NCI-H774 (cell line): ENCODE results near the gene SMAD3.

ENCODE experiments used
- DNase-seq: peaks from one replicate; lab custom pipeline; 2025; lab: John Stamatoyannopoulos, UW

Gene SMAD3

DNA sequence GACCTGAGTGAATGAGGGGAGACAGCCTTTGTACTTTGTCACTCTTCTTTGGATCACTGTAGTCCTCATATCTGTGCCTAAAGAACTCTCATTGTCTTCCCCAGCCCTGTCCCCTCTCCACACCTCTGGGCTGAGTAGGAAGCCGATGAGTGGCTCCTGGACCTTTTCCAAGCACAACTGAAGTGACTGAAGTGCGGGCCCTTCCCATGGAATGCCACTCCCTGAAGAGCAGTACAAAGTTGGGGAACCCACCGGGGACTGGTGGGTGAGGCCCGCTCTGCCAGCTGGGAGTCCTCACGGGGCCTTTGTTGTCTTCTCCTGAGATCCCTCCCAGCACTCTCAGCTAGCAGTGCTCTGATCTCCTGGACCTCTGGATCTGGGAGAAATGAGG is 99.0 kb downstream of the SMAD3 start:
- no peak for DNase-seq

DNA sequence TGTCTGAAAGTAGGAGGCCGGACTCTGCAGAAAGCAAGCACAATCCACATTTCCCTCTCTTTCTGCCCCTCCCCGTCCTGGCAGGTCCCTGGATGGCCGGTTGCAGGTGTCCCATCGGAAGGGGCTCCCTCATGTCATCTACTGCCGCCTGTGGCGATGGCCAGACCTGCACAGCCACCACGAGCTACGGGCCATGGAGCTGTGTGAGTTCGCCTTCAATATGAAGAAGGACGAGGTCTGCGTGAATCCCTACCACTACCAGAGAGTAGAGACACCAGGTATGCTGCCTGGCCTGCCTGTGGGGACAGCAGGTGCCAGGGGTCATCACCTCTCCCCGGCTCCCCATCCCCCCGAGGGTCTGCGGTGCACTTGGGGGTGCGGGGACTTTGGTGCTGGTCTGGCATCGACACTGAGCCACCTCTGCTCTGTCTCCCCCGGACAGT is 99.4 kb downstream of the SMAD3 start:
- DNase-seq, result no peak

- no peak for DNase-seq
These were observed 100.2 kb downstream of the SMAD3 start for GRCh38 chr15:67165254-67166253.

DNA sequence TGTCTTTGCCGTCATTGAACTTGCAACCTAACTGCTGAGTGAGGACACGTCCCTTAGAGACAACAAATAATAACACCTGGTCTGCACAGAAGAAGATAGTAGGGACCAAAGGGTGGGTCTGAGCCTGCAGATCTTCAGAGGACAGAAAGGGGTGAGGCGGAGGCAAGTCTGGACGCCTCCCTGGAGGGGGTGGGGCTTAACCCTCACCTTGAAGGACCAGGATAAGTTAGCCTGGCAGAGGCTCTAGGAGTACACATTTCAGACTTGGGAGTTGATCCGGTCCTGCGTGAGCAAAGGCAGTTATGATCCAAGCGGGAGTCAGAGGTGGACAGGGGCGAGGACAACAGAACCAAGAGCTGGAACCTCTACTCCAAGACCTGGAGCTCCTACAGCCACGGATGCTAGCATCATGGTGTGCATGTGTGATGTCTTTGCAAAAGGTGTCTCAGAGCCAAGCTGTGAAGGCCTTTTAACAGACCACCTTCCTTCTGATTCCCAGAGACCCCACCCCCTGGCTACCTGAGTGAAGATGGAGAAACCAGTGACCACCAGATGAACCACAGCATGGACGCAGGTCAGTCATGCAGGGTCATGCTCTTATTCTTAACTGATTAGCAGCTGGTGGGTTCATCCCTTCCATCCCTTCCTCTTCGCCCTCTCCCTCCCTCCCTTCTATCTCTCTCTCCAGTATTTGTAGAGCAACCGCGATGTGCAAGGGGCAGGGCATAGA is 101.0 kb downstream of the SMAD3 start:
- no peak for DNase-seq

GRCh38 chr15:67167091-67167490 is 101.7 kb downstream of the SMAD3 start:
- DNase-seq, result no peak

- DNase-seq, result no peak
These were observed 103.3 kb downstream of the SMAD3 start for GRCh38 chr15:67168694-67169093.

DNA sequence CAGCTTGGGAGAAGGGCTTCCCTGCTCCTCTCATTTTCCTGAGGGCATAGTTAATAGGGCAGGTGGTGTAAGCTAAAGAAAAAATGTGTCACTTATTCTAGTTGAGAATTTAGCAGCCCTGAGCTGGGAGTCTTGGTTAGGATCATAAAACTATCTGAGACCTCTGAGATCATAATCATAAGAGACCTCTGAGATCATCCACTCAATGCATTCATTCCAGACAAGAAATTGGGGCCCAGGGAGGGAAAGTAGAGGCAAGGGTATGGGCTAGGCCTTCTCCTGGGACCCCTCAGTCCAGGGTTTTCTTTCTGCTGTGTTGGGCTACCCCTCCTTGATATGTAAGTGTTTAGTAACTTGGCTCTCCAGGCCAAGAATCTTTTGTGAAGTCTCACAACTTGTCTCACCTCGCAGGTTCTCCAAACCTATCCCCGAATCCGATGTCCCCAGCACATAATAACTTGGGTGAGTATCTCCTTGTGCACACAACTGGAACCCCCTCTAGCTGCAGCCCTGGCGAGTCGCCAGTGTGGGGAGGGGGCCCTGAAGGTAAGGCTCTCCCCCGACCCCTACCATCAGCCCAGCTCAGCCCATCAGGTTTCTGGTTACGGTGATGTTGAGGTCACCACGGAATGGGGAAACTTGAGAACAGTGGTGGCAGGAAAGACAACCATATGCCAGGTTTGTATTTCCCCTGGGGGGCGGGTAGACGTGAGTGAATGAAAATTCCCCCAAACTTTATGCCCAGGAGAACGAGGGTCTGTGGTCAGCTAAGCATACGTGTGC is 104.9 kb downstream of the SMAD3 start:
- no peak for DNase-seq

DNA sequence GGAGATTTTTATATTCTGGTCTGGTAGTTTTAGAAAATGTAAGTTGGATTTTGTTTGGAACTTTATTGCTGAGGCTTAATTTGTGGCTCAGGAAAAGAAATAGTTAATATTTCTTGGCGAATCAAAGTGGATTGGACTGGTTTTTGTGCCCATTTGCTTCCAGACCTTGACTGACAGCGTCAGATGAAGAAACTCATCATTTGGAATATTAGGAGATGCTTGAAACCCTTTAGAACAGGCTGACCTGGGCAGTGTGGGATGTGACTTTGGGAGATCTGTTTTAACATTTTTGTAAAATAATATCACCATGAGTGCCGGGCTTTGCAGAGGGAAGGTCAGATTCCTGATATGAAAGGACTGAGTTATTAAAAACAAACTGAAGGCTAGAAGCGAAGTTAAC is 106.1 kb downstream of the SMAD3 start:
- no peak for DNase-seq

GRCh38 chr15:67172172-67172571 is 106.8 kb downstream of the SMAD3 start:
- no peak for DNase-seq

DNA sequence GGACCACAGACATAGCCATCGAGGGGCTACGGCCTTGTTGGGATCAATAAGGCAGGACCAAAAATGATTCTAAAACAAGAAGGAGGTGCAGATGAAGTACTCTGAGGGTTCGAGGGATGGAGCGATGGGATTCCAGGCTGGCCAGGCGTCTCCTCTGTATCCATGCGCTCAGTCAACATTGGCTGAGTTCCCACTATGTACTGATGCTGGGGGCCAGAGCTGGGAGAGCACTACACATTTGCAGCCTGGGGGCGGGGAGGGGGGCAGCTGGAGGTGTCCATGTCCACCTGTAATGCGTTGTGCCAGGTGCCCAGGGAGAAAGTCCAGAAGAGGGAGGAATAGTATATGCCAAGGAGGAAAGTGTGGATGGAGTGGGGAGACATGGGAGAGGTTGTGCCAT is 107.6 kb downstream of the SMAD3 start:
- no peak for DNase-seq

DNA sequence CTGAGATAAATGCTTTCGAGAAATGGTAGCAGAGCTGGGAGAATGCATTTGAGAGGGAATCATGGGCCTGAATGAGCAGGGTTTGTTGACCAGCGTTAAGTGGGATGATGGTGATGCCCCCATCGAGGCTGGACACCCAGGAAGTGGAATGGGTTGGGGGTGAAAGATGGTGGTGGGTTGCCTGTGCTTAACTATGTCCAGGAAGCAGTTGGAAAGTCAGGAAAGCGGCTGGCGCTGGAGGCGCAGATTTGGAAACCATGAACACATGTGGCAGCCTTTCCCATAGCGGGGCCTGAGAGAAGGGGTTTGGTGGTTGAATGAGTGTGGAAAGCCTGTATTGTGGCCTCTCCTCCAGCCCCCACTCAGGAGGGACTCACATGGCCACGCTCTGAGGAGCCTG is 108.4 kb downstream of the SMAD3 start:
- no peak for DNase-seq

DNA sequence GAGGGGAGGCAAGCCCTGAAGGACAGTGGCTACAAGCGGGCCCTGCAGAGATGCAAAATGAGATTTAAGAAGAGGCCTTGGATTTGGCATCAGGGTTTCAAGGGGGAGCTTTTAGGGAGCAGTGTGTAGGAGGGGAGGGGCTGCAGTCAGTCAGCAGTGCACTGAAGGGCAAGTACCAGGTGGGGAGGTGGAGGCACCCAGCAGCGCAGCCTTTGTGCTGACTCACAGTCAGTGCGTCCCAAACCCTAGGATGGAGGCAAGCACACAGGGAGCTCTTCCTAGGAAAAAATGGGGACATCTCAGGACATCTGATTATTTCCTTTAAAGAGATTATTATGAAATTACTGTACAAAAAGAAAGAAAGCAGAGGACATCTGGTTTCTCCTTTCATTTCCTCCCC is 109.0 kb downstream of the SMAD3 start:
- no peak for DNase-seq

GRCh38 chr15:67174864-67175573 is 109.6 kb downstream of the SMAD3 start:
- no peak for DNase-seq

- no peak for DNase-seq
These were observed 110.3 kb downstream of the SMAD3 start for GRCh38 chr15:67175643-67176071.

- no peak for DNase-seq
These were observed 111.0 kb downstream of the SMAD3 start for GRCh38 chr15:67176195-67176971.

GRCh38 chr15:67177752-67178151 is 112.3 kb downstream of the SMAD3 start:
- no peak for DNase-seq

GRCh38 chr15:67178569-67179210 is 113.3 kb downstream of the SMAD3 start:
- DNase-seq, result no peak

DNA sequence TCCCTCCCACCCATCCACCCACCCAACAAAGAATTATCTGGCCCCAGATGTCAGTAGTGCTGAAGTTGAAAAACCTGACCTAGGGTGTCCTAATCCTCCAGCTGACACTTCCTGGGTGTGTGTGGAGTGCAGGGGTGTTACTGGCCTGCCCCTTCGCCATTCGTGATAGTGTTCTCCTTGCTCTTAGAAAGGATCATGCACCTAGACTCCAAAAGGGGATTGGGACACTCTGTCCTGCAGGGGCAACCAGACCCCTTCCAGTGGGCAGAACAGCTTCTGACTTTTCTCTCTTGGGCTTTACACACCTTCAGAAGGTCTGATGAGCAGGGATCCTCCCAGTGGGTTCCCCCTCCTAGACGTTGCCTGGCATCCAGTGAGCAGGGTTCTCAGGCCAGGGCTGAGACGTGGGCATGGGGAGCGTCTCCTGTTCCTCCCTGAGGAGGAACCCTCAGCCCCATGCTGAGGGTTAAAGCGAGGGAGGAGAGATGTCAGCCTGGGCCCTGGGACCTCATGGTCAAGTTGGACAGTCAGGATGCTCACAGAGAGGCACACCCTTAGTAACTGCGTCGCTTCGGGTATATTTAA is 114.1 kb downstream of the SMAD3 start:
- no peak for DNase-seq

DNA sequence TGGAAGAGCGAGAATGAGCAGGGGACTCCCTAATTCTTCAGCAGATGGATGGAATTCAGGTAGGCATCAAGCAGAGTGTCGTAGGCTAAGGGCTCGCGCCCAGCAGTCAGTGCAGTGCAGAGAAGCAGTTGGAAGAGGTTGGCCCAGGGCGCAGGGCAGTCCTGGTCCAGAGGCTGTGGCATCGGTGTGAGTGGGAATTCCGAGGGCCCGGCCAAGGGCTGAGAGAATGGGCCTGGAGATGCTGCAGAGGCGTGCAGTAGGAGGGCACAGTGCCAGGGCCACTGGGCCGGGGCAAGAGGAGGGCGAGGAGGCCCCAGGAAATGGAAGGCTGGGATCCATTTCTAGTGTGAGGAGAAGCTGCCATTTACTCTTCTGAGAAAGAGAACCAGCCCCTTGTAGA is 114.6 kb downstream of the SMAD3 start:
- DNase-seq, result no peak
